PC-9 (cell line): Measurements from ENCODE around the gene REG3A. TPM values are rescaled to one million over a fixed set of nuclear protein-coding genes. Genes with fewer than 3 reads are reported as not detected.

ENCODE experiments used
- BruUV-seq: library from RNA; stranded (reverse); fragments of 400-500 nt; replicated peaks from 2 replicates; lab custom pipeline; 2021; lab: Mats Ljungman, UMichigan
- CTCF ChIA-PET: fragments of 300-600 bp; sonication (Branson Sonifier 250); formaldehyde crosslinking; loops from one replicate; lab custom pipeline; 2022; ENCODE audit warnings: antibody characterized with exemption; lab: Charles Lee
- POLR2A ChIA-PET: fragments of 300-600 bp; sonication (Branson Sonifier 250); formaldehyde crosslinking; loops from one replicate; lab custom pipeline; 2022; ENCODE audit warnings: antibody characterized with exemption; ENCODE audit not compliant: unreplicated experiment; lab: Charles Lee
- DNase-seq, 2 experiments: peaks; one replicate each; pipeline versions ENCODE4 v3.0.0 to v3.0.0-alpha.2; 2015 to 2022; ENCODE audit warnings: mixed read lengths in 1 of 2
- H2AFZ ChIP-seq: fragments of 200-600 bp; sonication (generic); 2 replicates; pipeline ENCODE4 v1.8.1; 2017; ENCODE audit warnings: antibody characterized with exemption
- H3F3A ChIP-seq: fragments of 200-600 bp; sonication (generic); 2 replicates; pipeline ENCODE4 v1.8.1; 2017; ENCODE audit warnings: antibody characterized with exemption, mild to moderate bottlenecking, low read depth; ENCODE audit not compliant: insufficient read depth
- H3K27ac ChIP-seq: fragments of 200-600 bp; sonication (generic); 2 replicates; pipeline ENCODE4 v1.6.1; 2016; ENCODE audit warnings: mixed run types
- H3K27me3 ChIP-seq: fragments of 200-600 bp; sonication (generic); 2 replicates; pipeline ENCODE4 v1.6.1; 2016; ENCODE audit warnings: low read depth, mixed run types; ENCODE audit not compliant: insufficient read depth
- H3K36me3 ChIP-seq: fragments of 200-600 bp; sonication (generic); 2 replicates; pipeline ENCODE4 v1.6.1; 2016; ENCODE audit warnings: low read depth, mixed run types
- H3K4me1 ChIP-seq: fragments of 200-600 bp; sonication (generic); replicated peaks from 2 replicates; pipeline ENCODE4 v1.6.1; 2016; ENCODE audit warnings: mixed run types; ENCODE audit not compliant: insufficient read depth
- H3K4me2 ChIP-seq: fragments of 200-600 bp; sonication (generic); 2 replicates; pipeline ENCODE4 v1.6.1; 2017; ENCODE audit warnings: mixed run types
- H3K4me3 ChIP-seq: fragments of 200-600 bp; sonication (generic); 2 replicates; pipeline ENCODE4 v1.6.1; 2016; ENCODE audit warnings: mixed run types
- H3K79me2 ChIP-seq: fragments of 200-600 bp; sonication (generic); 2 replicates; pipeline ENCODE4 v1.6.1; 2017; ENCODE audit warnings: low read depth, mixed run types
- H3K9me2 ChIP-seq: fragments of 200-600 bp; sonication (generic); 2 replicates; pipeline ENCODE4 v1.8.1; 2017; ENCODE audit warnings: mild to moderate bottlenecking; ENCODE audit not compliant: insufficient read depth
- H3K9me3 ChIP-seq: fragments of 200-600 bp; sonication (generic); 2 replicates; pipeline ENCODE4 v1.8.1; 2016; ENCODE audit warnings: low read depth; ENCODE audit not compliant: insufficient read depth
- H4K20me1 ChIP-seq: fragments of 200-600 bp; sonication (generic); 2 replicates; pipeline ENCODE4 v1.8.1; 2017; ENCODE audit not compliant: insufficient read depth
- EZH2 ChIP-seq: fragments of 200-600 bp; sonication (generic); IDR thresholded peaks from 2 replicates; pipeline ENCODE4 v1.8.0; 2017; ENCODE audit warnings: antibody characterized with exemption, low read depth
- intact Hi-C: fragments of 100-400 bp; cut with micrococcal nuclease; formaldehyde crosslinking; loops from one replicate; pipeline ENCODE4 v1.10.0; 2022; ENCODE audit not compliant: unreplicated experiment
- total RNA-seq: library from RNA; stranded (reverse); gene quantifications from 2 replicates; pipeline ENCODE4 v1.2.3, GENCODE V29; 2021
- TF ChIP-seq, protein P1 (sequence below): fragments of 200-600 bp; sonication (generic); conservative IDR thresholded peaks from 2 replicates; pipeline ENCODE4 v1.6.1; 2017; ENCODE audit warnings: mixed run types, antibody characterized with exemption, mild to moderate bottlenecking, moderate library complexity

REG3A gene
- total RNA-seq, 1 experiment from 2014 or later, result not detected

DNA sequence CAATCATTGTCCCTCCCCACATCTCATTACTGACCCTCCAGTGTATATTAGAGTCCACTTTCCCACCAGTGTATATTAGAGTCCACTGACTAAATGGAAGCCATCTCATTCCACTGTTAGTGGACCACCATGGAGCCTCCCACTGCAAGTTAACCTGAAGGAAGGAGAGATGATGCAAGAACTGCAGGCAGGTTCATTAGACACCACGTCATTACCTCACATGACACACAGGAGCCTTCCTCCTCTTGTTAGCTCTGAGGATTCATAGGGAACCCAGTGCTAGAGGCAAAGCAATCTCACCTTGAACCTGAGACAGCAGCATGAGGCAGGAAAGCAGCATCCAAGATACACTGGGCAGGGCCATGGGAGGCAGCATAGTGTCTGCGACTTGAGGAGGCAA, 523 bp downstream of the REG3A start:
- BruUV-seq, result no TSS peak
- ChIA-PET CTCF (no interaction called here), POLR2A (no interaction called here)
- TF ChIP-seq, protein P1, sequence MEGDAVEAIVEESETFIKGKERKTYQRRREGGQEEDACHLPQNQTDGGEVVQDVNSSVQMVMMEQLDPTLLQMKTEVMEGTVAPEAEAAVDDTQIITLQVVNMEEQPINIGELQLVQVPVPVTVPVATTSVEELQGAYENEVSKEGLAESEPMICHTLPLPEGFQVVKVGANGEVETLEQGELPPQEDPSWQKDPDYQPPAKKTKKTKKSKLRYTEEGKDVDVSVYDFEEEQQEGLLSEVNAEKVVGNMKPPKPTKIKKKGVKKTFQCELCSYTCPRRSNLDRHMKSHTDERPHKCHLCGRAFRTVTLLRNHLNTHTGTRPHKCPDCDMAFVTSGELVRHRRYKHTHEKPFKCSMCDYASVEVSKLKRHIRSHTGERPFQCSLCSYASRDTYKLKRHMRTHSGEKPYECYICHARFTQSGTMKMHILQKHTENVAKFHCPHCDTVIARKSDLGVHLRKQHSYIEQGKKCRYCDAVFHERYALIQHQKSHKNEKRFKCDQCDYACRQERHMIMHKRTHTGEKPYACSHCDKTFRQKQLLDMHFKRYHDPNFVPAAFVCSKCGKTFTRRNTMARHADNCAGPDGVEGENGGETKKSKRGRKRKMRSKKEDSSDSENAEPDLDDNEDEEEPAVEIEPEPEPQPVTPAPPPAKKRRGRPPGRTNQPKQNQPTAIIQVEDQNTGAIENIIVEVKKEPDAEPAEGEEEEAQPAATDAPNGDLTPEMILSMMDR, result no peak
- no peak for TF ChIP-seq EZH2
- intact Hi-C loops, result no loop called here
- Histone ChIP-seq H3K36me3 (no peaks in the 10 kb centered on the region), H3K4me2 (no peak overlapping the region), H3K27me3 (no peaks in the 10 kb centered on the region), H2AFZ (no peak overlapping the region), H3F3A (no peaks in the 10 kb centered on the region), H3K9me3 (no peaks in the 10 kb centered on the region), H4K20me1 (no peaks in the 10 kb centered on the region), H3K4me3 (no peak overlapping the region), H3K27ac (no peak overlapping the region), H3K79me2 (no peaks in the 10 kb centered on the region), H3K4me1 (no peaks in the 10 kb centered on the region), H3K9me2 (no peaks in the 10 kb centered on the region)
- DNase-seq, result no peak

DNA sequence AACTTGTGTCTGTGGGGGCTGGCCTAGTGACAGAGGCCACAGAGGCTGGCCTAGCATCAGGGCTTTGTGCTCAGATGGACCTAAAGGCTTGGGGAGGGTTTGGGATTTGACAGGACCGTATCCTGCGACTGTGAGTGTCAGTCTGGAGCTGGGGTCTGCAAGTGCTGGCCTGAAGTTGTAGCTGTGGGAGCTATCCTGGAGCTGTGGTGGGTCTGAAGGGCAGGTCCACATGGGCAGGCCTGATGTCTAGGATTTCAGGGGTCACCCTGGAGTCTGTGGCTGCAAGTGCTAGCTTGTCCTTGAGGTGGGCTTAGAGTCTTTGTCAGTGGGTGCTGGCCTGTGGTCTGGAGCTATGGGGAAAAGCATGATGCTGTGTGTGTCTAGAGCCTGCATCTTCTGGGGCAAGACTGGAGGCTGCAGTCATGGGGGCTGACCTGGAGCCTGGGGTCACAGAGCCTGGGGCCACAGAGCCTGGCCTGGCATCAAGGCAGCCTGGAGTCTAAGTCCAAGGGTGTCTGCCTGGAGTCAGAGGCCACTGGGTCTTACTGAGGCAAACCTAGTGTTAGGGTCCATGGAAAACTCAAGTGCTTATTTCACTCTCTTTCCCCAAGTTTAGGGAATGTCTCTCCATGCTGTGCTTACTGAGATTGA, 3.6 kb downstream of the REG3A start:
- H3K9me2 ChIP-seq, result no peaks in the 10 kb centered on the region
- intact Hi-C loops, result no loop called here
- no peak overlapping the region for H3K27ac ChIP-seq
- no peaks in the 10 kb centered on the region for H4K20me1 ChIP-seq
- no peak for DNase-seq
- no peaks in the 10 kb centered on the region for H3K4me1 ChIP-seq
- no peaks in the 10 kb centered on the region for H3K27me3 ChIP-seq
- ChIA-PET POLR2A (no interaction called here), CTCF (no interaction called here)
- H2AFZ ChIP-seq, result no peak overlapping the region
- BruUV-seq, result no TSS peak
- no peak overlapping the region for H3K4me3 ChIP-seq
- no peaks in the 10 kb centered on the region for H3K36me3 ChIP-seq
- no peaks in the 10 kb centered on the region for H3F3A ChIP-seq
- no peaks in the 10 kb centered on the region for H3K9me3 ChIP-seq
- no peaks in the 10 kb centered on the region for H3K79me2 ChIP-seq
- TF ChIP-seq EZH2, result no peak
- TF ChIP-seq, protein P1, result no peak
- H3K4me2 ChIP-seq, result no peak overlapping the region

DNA sequence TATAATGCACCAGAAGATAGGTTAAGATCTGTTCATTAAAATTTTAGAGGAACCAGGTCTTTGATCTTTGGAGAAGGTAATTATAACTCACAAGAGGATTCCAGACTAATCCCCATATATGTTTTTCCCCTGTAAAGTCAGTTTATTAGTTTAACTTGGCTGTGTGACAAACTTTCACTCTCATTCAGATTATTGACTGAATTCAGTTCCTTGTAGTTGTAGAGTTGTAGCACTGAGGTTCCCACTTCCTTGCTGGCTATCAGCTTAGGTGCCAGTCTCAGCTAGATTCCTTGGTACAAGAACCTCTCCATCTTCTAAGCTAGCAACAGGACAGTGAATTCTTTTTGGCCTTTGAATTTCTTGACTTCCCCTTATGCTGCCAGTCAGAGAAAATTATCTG, 20.1 kb downstream of the REG3A start:
- H4K20me1 ChIP-seq, result no peaks in the 10 kb centered on the region; the same call in 1 of the 2 replicates
- H3K4me2 ChIP-seq, result no peak overlapping the region
- H3K4me1 ChIP-seq, result no peaks in the 10 kb centered on the region
- CTCF ChIA-PET, result no interaction called here
- no peak overlapping the region for H3K4me3 ChIP-seq
- no peak overlapping the region for H3K27ac ChIP-seq
- intact Hi-C loops, result no loop called here
- no peaks in the 10 kb centered on the region; the same call in 1 of the 2 replicates for H3K9me2 ChIP-seq
- H3K27me3 ChIP-seq, result peaks cover 11% of the 10 kb centered on the region
- H3K36me3 ChIP-seq, result no peaks in the 10 kb centered on the region
- H3F3A ChIP-seq, result no peaks in the 10 kb centered on the region
- no peaks in the 10 kb centered on the region for H3K9me3 ChIP-seq
- TF ChIP-seq EZH2, result no peak
- TF ChIP-seq, protein P1, result no peak
- no peak for DNase-seq
- BruUV-seq, result no TSS peak
- POLR2A ChIA-PET, result no interaction called here
- H2AFZ ChIP-seq, result no peak overlapping the region
- H3K79me2 ChIP-seq, result no peaks in the 10 kb centered on the region
